GM21367 (cell line): Measurements from ENCODE around the gene SOBP.

Source experiments
- ATAC-seq: cut with Tn5 transposase; IDR thresholded peaks from one replicate; pipeline ENCODE4 v1.9.1; 2021; ENCODE audit not compliant: unreplicated experiment

Gene SOBP

DNA sequence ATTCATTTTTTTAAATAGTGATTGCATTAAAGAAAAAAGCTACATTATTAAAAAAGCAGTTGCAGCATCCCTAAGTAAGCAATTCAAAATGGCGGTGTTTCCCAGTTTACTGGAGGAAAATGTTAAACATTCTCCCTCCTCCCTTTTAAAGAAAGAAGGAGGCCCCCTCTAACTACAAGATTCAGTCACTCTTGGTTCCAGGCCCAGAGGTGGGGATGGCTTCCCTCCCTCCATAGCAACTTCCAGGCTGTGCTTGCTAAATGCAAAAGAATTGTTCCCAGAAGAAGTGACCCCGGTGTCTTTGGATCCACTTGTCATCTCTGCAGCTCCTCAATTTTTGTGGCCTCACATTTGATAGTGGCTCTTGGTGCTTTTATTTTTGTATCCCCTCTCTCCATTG is 165.9 kb downstream of the SOBP start:
- no peak for ATAC-seq

DNA sequence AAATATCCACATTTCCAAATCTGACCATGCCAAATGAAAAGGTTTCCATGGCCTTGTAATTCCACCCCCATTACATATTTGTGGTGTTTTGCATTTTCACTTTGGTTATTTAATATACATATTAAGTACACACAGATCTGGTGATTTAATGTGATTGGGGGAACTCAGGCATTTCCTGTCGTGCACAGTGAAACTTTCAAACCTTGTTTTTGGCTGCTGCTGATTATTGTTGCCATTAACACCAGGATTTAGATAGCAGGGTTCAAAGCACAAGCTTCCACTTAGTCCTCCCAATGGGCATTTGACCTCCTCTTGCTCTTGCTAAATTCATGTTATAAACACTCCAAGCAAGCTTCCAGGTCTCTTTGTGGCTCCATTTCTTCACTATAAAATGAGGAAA is 166.5 kb downstream of the SOBP start:
- ATAC-seq: no peak

DNA sequence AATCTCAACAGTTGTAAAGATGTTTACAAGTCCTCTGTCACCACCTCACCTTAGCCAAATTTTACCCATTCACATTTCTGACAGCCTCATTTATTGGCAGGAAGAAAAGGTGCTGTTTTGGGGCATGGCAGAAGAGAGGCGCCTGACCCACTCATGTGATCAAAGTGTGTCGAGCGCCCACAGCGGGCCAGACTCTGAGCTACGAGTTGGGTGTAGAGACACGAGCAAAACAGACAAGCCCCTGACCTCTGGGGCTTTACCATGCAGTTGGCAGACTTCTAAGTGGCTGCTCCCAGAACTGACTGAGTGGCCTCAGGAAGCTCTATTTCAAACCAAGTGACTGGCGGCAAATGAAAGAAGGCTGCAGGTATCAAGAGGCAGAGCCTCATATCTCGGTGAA is 167.0 kb downstream of the SOBP start:
- ATAC-seq: no peak

DNA sequence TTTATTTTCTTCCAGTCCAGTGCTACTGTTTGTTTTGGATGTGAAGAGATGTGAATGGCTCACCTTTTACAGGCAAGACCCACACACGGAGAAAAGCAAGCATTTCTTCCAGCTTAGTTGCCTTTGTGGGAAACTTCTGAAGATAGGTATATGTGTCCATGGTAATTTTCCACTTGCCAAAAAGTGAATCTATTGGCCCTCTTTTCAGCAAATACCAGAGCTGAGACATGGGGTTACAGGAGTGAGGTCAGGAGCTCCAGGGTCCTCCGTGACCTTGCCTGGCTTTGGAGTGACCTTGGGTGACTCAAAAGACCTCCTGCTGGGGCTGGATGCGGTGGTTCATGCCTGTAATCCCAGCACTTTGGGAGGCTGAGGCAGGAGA is 167.4 kb downstream of the SOBP start:
- ATAC-seq: no peak

DNA sequence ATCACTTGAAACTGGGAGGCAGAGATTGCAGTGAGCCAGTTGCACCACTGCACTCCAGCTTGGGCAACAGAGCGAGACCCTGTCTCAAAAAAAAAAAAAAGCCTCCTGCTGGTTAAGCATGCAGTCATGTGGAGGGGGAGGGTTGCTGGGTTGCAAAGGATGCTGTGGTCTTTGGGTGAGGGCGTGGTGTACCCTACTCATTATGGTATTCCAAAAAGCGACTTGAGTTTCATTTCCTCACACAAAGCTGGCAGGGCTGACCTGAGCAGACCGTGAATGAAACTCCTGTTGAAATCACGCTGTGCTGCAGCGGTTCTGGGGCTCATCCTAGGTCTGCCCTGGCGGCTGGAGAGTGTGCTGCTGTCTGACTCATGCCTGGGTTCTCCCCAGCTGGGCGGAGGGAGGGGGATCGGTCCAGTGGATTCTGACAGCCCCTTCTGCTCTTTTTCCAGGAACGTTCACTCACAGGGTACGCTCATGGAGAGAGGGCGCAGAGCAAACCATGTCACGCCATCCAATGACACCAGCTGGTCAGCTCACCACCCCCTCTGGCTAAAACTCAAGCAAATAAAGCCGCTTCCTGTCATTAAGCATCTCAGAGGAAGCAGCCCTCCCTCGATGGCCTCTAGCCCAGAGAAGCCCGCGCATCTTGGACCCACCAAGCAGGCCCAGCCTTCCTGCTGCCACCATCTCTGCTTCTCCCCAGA is 168.0 kb downstream of the SOBP start:
- peak; percentile 92 for ATAC-seq

DNA sequence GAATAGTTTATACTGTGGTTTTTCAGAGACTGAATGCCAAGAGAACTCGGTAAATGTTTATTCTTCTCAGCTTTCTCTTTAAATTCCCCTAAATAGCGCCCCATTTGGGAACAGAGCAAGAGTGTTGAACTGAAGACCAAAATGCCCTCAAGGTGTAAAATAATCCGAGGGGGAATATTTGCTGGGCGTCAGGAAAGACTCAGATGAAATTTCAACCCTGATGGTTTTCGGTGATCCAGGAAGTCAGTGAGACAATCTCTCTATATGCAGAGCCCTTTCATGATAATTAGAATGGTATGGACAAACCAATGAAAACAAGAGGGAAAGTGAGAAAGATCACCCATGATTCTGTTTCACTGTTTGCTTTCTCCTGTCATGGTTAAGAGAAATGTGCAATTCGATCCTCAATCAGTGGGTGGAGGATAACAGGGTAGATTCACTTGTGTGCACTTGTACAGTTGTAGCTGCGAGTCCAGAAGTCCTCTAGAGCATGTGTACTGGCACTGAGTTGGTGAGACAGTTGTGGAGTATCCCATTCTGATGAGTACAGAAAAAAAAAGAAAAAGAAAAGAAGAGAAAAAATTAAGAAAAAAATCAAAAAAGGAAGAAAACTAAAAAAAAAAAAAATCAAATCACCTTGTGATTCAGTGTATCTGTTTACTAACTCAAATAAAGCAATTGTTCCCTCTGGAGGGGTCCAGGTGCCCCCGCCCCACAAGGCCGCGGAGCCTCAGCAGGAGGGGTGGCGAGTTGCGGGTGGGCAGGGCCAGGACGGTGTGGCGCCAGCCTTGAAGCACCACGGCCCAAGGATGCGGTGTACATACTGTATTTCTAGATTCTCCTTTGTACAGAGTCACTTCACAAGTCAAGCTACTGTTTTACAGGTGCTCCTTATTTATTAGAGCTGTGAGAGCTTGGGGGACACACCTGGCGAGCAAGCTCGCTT is 169.3 kb downstream of the SOBP start:
- ATAC-seq: no peak

DNA sequence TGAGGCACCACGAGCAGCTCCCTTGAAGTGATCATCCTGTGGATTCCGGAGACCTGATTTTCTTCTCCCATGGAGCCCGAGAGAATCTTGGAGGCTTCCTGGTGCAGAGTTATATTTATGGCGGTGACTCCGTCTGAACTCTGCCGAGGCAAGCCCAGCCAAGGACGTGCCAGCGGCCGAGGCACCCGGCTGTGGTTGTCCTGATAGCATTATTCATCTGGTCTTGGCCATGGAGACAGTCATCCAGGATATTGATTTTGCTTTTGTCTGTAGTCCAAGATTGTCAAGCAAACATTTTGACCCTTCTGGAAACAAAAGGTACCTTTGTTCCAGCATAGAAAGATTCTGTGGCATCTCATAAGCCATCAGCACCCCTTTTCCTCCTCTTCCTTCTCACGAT is 170.9 kb downstream of the SOBP start:
- no peak for ATAC-seq

DNA sequence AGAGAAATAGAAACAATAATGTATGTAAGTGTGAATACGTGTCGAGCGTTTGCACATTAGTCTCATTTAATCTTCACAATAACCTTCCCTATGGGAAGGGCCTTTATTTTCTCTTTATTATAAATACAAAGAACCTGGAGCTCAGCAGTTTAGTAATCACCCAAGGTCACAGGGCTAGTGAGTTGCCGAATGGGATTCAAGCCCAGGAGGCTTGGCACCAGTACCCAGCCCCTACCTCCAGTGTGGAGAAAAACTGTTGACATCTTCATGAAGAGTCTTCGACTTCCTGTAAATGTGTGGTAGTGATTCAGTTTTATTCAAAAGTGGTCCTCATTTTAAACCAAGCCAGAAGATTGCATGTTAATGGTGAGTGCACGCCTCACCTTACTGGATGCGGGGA is 171.4 kb downstream of the SOBP start:
- no peak for ATAC-seq

DNA sequence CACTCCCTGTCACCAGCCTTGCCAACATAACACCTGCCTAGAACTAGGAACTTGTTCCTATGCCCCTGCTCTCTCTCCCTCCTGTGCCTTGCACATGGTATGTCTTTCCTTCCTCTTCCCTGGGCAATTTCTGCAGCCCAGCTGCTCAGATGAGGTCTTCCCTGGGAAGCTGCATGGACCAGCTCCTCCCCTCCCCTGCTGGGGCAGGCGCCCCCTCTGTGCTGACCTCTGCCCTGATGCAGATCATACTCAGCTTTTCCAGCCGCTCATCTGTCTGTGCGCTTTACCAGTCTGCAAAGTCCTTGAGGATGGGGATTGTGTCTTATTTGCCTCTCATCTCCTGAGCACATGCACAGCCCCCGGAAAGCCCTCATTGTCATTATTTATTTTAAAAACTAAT is 172.4 kb downstream of the SOBP start:
- ATAC-seq: no peak

DNA sequence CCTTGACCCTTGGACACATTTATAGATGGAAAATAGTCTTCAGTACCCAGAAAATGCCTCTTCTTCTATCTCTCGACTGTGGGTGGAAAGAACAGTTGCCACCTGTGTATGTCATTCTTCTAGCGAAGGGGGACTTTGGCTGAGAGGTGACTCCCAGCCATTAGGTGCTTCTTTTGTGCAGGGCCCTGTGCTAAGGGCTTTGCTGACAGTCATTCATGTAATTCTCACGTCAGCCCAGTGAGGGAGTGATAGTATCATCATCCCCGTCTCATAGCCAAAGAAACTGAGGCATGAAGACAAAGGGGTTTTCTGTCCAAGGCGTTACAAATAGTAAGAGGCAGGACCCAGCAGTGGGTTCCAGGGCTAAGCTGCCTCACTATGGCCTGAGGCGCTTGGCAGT is 173.4 kb downstream of the SOBP start:
- no peak for ATAC-seq

DNA sequence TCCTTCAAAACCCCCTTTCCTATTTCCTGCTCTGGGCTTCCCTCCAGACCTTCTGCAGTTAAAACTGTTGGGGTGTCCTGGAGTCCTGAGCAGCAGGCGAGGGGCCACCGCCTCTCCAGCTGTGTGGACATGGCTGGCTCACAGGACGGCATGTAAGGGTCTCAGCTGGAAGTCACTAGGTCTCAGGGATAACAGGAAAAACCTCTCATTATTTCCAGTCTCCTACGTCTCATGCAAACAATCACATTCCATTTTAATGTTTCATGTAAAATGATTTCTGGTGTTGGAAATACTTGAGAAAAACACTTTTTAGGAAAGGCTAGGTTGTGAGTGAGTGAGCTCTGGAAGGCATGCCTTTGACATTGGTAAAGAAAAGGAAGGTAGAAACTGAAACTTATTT is 175.5 kb downstream of the SOBP start:
- no peak for ATAC-seq

DNA sequence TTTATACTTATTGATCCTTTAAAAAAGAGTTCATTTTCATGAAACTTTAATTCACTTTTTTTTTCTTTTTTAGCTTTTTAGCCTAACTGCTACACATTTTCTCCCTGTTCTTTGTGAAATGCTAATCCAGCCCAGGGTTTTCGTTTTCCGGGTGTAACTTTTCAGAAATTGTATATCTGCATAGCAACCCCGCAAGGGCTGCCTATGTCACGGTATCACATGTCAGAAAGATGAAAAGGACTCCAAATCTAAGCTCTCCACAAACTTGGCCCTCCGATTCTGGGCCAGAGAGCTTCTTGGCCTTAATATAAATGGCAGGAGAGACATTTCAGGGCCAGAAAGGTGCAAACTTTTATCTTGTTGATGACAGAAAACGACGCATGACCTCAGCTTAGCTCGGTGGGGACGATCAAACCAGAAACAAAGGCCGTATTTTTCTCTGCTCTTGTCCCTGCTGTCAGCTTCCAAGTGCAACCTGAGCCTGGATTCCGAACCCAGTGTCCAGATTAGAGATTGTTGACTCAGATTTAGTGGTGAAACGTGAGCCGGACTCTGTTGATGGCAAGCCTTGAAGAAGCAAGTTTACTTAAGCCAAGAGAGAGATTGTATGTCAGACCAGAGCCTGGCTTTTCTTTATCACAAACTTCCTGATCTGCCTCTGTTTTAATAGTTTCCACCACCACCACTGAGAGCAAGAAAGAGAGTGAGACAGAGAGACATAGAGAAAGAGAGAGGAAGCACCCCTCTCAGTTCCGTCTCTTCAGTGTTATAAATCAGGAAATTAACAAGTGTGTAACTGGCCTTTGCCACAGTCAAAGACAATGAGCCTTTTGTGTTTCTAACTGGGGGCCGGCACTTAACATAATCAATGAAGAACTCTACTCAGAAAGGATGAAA is 176.4 kb downstream of the SOBP start:
- ATAC-seq: no peak

DNA sequence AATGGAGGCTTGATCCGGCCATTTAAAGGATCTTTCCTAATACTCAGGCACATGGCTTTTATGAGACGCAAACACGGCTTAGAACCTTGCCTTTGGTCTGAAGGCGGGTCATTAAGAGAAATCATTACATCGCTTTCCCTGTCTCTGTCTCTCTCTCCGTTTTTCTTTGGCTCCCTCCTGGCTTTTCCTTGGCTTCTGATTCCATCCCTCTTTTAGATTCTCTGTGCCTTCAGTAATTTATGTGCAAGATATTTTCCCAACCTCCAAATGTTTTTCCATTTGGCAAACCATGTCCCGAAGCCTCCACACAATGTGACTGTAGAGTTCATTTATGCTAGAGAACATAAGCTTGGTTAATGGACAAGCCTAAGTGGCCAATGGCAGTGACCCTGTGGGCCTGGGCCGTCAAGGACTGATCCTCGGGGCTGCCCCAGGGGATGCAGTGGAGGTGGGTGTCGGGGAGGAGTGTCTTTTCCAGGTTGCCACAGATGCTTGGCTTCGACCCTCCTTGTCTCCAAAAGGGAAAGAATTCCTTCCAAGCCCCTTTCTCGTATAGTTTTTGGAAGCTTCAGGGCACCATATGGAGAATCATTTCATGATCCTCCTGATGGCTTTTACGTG is 177.2 kb downstream of the SOBP start:
- ATAC-seq: no peak

DNA sequence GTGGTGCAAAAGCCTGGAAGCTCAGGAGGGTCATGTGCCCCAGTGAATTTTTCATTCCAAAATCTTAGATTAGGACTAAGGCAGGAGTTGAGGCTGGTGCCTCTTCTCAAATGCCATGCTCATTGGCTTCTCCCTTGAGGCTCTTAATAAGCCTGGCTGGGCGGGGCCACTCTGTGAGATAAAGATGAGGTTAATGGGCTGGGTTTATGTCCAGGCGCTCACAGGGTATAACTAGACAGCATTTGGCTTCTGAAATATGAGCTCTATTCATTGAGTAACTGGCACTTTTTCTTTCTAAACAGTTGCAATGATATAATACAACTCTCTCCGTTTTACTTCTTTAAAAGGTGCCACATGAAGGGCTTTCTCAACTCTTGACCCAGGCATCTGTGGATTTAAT is 177.9 kb downstream of the SOBP start:
- ATAC-seq: no peak

DNA sequence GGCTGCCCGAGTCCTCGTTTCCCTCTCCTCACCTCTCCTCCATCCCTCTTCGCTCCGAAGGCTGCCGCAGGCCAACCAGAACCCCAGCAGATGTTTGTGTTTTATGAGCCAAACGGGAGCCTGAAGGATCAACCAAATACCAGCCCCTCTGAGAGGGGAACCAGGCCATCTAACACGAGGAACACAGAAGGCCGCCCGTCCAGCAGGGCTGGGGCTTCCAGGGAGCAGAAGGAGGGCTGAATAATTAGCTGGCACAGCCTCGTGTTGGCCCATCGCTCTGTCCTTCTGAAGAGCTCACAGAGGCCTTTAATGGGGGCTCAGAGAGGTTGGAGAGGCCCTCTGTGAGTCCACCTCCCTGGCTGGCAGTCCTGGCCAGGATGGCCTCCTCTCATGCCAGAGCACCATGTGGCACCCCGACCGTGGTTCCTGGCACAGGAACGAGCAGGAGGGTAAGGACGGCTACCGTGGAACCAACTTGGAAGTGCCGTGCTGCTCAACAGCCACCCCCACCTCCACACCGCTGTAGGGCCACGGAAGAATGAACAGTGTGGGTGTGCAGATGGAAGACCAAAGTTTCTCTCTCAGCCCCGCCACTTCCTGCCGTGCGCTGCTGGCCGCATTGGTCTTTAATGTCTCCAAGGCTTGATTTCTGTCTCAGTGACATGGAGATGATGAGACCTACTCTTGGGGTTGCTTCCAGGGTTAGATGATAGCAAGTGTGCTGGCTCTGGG is 179.0 kb downstream of the SOBP start:
- ATAC-seq: peak; percentile 82

DNA sequence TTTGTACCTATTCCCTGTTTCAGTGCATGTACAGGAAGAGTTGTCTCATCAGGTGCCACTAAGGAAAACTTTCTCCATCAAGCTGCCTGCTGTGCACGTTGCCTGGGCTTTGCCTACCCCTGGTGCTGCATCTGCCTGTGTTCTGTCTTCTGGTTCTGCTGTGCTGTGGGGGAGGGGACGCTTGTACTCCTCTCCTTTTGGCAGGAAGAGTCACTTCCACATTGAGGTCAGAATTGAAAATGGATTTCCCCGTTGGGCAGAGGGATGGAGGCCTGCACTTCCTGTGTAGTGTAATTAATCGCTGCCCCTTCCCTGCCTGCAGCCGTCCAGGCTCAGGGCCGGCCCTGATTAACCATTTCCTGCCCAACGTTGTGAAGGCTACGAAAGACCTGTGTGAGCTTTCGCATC is 180.9 kb downstream of the SOBP start:
- no peak for ATAC-seq

DNA sequence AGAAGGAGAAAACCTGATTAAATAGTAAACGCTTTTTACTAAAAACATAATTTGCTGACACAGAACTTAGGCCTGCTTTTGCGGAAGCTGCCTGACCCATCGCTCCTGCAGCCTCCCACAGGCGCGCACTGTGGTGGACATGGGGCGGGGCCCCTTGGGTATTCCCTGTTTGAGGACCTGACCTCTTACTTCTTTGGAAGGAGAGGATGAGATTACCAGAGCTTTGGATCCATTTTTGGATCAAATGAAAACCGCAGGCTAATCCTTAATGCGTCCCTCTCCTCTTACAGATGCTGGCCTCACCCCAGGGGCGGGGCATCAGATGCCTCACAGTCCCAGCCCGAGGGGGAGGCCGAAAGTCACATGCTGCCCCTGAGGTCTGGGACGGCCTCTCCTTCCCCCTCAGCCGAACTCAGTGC is 183.2 kb downstream of the SOBP start:
- ATAC-seq: no peak

DNA sequence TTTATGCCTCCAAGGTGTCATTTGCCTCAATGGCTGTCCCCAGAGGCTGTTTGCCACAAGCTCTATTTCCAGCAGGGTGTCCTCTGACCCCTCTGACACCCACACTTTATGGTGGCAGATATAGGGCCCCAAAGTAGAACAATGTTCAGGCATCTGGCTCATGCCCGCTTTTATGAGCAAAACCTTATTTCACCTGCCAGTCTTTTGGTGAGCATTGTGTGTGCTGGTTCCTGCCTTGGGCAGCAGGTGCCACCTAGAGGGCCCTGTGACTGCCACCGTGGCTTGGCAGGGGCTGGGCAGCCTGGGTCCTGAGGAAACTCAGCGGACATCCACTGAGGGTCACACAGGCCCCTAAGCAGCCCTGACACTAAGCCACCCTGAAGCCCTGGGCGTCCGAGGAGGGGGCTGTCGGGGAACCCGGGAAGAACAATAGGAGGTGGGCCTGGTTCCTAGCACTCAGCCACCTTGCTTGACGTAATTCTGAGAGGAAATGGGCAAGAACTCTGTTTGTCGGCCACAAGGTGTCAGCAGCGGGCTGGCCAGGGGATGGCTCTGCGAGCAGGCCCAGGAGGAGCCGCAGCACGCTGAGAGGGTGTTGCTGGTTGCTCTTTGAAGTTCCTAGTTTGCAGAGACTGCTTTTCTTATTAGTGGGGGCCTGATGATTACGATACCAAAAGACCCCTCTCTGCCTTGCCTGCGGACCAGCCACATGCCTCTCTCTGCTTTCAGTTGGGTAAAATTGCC is 185.2 kb downstream of the SOBP start:
- peak; percentile 73 for ATAC-seq

DNA sequence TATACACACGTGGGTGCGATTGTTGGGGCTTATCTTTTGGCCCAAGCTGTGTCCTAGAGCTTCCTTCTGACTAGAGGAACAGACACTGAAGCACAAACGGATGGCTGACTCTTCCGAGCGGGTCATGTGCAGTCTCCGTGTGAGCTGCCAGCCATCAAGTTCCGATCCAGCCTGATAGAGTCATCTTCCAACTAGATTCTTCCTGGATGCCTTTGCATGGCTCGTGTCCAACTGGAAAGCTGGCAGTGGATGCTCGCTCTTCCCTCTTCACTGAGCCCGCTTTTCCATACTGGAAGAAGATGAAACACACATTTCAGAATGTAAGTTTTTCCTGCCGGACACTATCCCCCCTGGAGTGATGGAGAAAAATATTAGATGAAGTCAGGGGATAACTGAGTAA is 186.1 kb downstream of the SOBP start:
- ATAC-seq: no peak

DNA sequence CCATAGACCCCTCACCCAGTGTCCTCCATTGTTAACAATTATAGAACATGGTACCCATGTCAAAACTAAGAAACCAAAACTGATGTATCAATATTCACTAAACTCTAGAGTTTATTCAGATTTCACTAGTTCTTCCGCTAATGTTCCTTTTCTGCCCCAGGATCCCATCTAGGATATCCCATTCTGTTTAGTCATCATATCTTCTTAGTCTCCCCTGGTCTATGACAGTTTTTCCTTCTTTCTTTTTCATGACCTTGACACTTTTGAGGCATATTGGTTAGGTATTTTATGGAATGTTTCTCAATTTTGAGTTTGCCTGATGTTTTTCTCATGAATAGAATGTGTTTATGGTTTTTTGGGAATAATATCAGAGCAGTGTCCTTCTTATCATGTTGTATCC is 187.5 kb downstream of the SOBP start:
- no peak for ATAC-seq
